Measurements from ENCODE around the gene GDAP1L1. TPM values are rescaled to one million over a fixed set of nuclear protein-coding genes. Genes with fewer than 3 reads are reported as not detected.
"Not testable (repeated sequence)": the region's sequence is repeated elsewhere in the genome, so short reads cannot be mapped to it uniquely, and the experiment has no call there.

Gene GDAP1L1
- total RNA-seq, 2 donors from 2014 or later: not detected

GRCh38 chr20:44224637-44225036 is 22.5 kb upstream of the GDAP1L1 start:
- Mint-ChIP-seq H3K4me3 (no peak overlapping the region), H3K36me3 (no peaks in the 10 kb centered on the region), H3K27ac (no peak overlapping the region), H3K27me3 (no peaks in the 10 kb centered on the region), H3K4me1 (ENCODE audit: low read depth in 2 of 2) (peaks cover 3 to 4% of the 10 kb centered on the region in 2 donors), H3K9me3 (no peaks in the 10 kb centered on the region)
- no peak for ATAC-seq
- no peak for DNase-seq (ENCODE audit: low spot score)

GRCh38 chr20:44228465-44229258 is 18.4 kb upstream of the GDAP1L1 start:
- Mint-ChIP-seq H3K4me3 (no peak overlapping the region), H3K9me3 (no peaks in the 10 kb centered on the region), H3K27ac (no peak overlapping the region), H3K27me3 (no peaks in the 10 kb centered on the region), H3K36me3 (no peaks in the 10 kb centered on the region), H3K4me1 (ENCODE audit: low read depth in 2 of 2) (peaks cover 0 to 3% of the 10 kb centered on the region in 2 donors)
- DNase-seq (ENCODE audit: low spot score): no peak
- ATAC-seq: no peak

DNA sequence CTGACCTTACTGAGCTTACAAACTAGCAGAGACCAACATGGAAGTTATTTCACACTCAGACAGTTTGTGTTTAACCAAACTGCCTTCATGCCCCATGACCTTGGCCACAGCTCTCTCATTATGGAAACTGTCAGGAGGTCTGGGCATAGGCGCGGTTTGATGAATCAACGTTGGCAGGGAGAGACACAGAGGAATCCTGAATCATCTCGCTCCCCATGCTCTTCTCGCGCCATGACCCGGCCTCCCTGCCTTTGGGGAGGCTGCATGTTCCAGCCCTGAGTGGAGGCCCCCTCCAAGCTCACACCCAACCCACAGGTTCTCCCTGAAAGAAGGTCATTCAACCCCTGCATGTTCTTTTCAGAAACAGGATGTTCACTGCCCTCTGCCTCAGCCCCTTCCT is 15.9 kb upstream of the GDAP1L1 start:
- Mint-ChIP-seq H3K4me1 (ENCODE audit: low read depth in 2 of 2) (peaks cover 0 to 3% of the 10 kb centered on the region in 2 donors), H3K36me3 (no peaks in the 10 kb centered on the region), H3K4me3 (no peak overlapping the region), H3K27ac (no peak overlapping the region), H3K27me3 (no peaks in the 10 kb centered on the region), H3K9me3 (no peaks in the 10 kb centered on the region)
- no peak for ATAC-seq
- DNase-seq (ENCODE audit: low spot score): no peak

GRCh38 chr20:44231713-44232468 is 15.2 kb upstream of the GDAP1L1 start:
- H3K36me3 Mint-ChIP-seq: no peaks in the 10 kb centered on the region
- H3K4me1 Mint-ChIP-seq (ENCODE audit: low read depth in 2 of 2): peaks cover 0 to 3% of the 10 kb centered on the region in 2 donors
- no peak overlapping the region for H3K4me3 Mint-ChIP-seq
- no peak overlapping the region for H3K27ac Mint-ChIP-seq
- no peaks in the 10 kb centered on the region for H3K9me3 Mint-ChIP-seq
- ATAC-seq (no peak), DNase-seq (ENCODE audit: low spot score) (no peak)
- no peaks in the 10 kb centered on the region for H3K27me3 Mint-ChIP-seq

GRCh38 chr20:44232469-44232856 is 14.6 kb upstream of the GDAP1L1 start:
- not testable (repeated sequence) for DNase-seq (ENCODE audit: low spot score); ATAC-seq; H3K36me3 Mint-ChIP-seq; H3K27me3 Mint-ChIP-seq; H3K4me3 Mint-ChIP-seq; H3K27ac Mint-ChIP-seq; H3K4me1 Mint-ChIP-seq (ENCODE audit: low read depth in 2 of 2); H3K9me3 Mint-ChIP-seq

- no peak overlapping the region for H3K4me3 Mint-ChIP-seq
- no peaks in the 10 kb centered on the region for H3K9me3 Mint-ChIP-seq
- no peaks in the 10 kb centered on the region for H3K36me3 Mint-ChIP-seq
- H3K27me3 Mint-ChIP-seq: no peaks in the 10 kb centered on the region
- DNase-seq (ENCODE audit: low spot score) (no peak), ATAC-seq (no peak)
- peaks cover 0 to 3% of the 10 kb centered on the region in 2 donors for H3K4me1 Mint-ChIP-seq (ENCODE audit: low read depth in 2 of 2)
- H3K27ac Mint-ChIP-seq: no peak overlapping the region
Measured at GRCh38 chr20:44233436-44234016, 13.6 kb upstream of the GDAP1L1 start.

- Mint-ChIP-seq H3K27ac (no peak overlapping the region), H3K36me3 (no peaks in the 10 kb centered on the region), H3K27me3 (no peaks in the 10 kb centered on the region), H3K9me3 (no peaks in the 10 kb centered on the region), H3K4me1 (ENCODE audit: low read depth in 2 of 2) (peaks cover 0 to 3% of the 10 kb centered on the region in 2 donors), H3K4me3 (no peak overlapping the region)
- ATAC-seq (no peak), DNase-seq (ENCODE audit: low spot score) (no peak)
Measured at GRCh38 chr20:44234566-44235317, 12.4 kb upstream of the GDAP1L1 start.

DNA sequence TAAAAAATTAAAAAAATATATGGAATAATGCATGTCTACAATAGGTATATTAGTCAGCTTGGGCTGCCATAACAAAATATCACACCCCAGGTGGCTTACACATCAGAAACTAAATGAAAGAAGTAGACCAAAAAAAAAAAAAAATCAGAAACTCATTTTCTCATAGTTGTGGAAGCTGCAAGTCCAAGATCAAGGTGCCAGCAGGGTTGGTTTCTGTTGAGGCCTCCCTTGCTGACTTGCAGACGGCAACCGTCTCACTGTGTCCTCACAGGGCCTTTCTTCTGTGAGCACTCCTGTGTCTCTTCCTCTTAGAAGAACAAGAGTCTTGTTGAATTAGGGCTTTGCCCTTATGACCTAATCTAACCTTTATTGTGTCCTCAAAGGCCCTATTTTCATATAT is 11.4 kb upstream of the GDAP1L1 start:
- no peak overlapping the region for H3K4me3 Mint-ChIP-seq
- H3K9me3 Mint-ChIP-seq: no peaks in the 10 kb centered on the region
- H3K4me1 Mint-ChIP-seq (ENCODE audit: low read depth in 2 of 2): peaks cover 0 to 3% of the 10 kb centered on the region in 2 donors
- no peaks in the 10 kb centered on the region for H3K36me3 Mint-ChIP-seq
- H3K27ac Mint-ChIP-seq: no peak overlapping the region
- H3K27me3 Mint-ChIP-seq: no peaks in the 10 kb centered on the region
- DNase-seq (ENCODE audit: low spot score): no peak
- ATAC-seq: no peak

DNA sequence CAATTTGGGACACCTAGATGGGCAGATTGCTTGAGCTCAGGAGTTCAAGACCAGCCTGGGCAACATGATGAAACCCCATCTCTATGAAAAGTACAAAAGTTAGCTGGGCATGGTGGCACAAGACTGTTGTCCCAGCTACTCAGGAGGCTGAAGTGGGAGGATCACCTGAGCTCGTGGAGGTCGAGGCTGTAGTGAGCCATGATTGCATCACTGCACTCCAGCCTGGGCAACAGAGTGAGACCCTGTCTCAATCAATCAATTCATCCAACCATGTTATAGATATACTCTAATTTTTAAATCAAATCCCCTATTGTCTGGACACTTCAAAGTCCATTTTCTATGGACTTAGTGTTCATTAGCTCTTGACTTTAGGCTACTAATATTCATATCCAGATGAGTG is 10.3 kb upstream of the GDAP1L1 start:
- ATAC-seq; H3K4me1 Mint-ChIP-seq (ENCODE audit: low read depth in 2 of 2); H3K27ac Mint-ChIP-seq; H3K36me3 Mint-ChIP-seq; H3K4me3 Mint-ChIP-seq; DNase-seq (ENCODE audit: low spot score); H3K27me3 Mint-ChIP-seq; H3K9me3 Mint-ChIP-seq: not testable (repeated sequence)

- H3K27me3 Mint-ChIP-seq: peaks cover 6% of the 10 kb centered on the region in 2 donors
- H3K36me3 Mint-ChIP-seq: no peaks in the 10 kb centered on the region
- DNase-seq (ENCODE audit: low spot score) (no peak), ATAC-seq (no peak)
- no peak overlapping the region for H3K4me3 Mint-ChIP-seq
- peaks cover 0 to 2% of the 10 kb centered on the region in 2 donors for H3K4me1 Mint-ChIP-seq (ENCODE audit: low read depth in 2 of 2)
- H3K27ac Mint-ChIP-seq: no peak overlapping the region
- H3K9me3 Mint-ChIP-seq: no peaks in the 10 kb centered on the region
Measured at GRCh38 chr20:44241796-44242195, 5.3 kb upstream of the GDAP1L1 start.

DNA sequence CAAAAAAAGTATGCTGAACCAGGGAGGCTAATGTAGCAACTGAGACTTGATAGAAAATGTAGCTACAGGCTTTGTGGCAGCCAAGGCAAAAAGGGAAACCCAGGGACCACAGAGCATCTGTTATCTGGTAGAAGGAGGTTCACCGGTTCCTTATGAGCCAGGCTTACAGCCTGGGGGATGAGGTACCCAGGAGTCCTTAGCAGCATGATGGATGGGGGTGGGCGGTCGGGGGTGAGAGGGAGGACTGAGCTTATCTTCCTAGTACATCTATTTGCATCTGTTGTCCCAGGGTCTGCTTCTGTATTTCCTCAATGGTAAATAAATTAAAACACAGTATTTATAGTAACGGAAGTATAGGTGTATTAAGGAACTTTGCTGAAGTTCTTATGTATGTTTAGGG is 1.1 kb upstream of the GDAP1L1 start:
- Mint-ChIP-seq H3K4me3 (no peak overlapping the region), H3K27me3 (peaks cover 7 to 8% of the 10 kb centered on the region in 2 donors)
- no peak for ATAC-seq

GRCh38 chr20:44247586-44248409 is 690 bp downstream of the GDAP1L1 start:
- Mint-ChIP-seq H3K27me3 (peaks cover 8% of the 10 kb centered on the region in 2 donors), H3K9me3 (no peaks in the 10 kb centered on the region), H3K4me1 (ENCODE audit: low read depth in 2 of 2) (peaks cover 0 to 3% of the 10 kb centered on the region in 2 donors), H3K36me3 (no peaks in the 10 kb centered on the region), H3K27ac (no peak overlapping the region), H3K4me3 (no peak overlapping the region)
- peak in 1 of 2 donors; percentile 48 for ATAC-seq
- no peak for DNase-seq (ENCODE audit: low spot score)

More for the DNA sequence above, 1.1 kb upstream of the GDAP1L1 start:
- Mint-ChIP-seq H3K36me3 (no peaks in the 10 kb centered on the region), H3K27ac (no peak overlapping the region), H3K4me1 (ENCODE audit: low read depth in 2 of 2) (peaks cover 0 to 3% of the 10 kb centered on the region in 2 donors), H3K9me3 (no peaks in the 10 kb centered on the region)
- DNase-seq (ENCODE audit: low spot score): no peak

DNA sequence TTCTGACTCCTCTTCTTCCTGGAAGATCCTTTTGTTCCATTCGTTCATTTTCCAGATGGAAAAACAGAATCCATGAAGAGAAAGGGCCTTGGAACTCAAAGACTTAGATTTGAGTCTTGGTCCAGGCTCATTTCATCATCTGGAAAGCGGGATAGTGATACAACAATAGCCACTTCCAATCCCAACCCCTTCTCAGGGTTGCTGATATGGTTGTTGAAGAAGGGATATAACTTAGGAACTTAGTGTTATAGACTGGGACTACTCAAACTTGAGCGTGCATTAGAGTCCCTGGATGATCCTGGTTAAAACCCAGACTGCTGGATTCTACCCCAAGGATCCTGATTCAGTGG is 1.3 kb downstream of the GDAP1L1 start:
- H3K36me3 Mint-ChIP-seq: no peaks in the 10 kb centered on the region
- DNase-seq (ENCODE audit: low spot score) (no peak), ATAC-seq (no peak)
- no peak overlapping the region for H3K4me3 Mint-ChIP-seq
- H3K27ac Mint-ChIP-seq: no peak overlapping the region
- H3K9me3 Mint-ChIP-seq: no peaks in the 10 kb centered on the region
- H3K27me3 Mint-ChIP-seq: peaks cover 8 to 9% of the 10 kb centered on the region in 2 donors
- H3K4me1 Mint-ChIP-seq (ENCODE audit: low read depth in 2 of 2): peaks cover 0 to 3% of the 10 kb centered on the region in 2 donors
